Epithelial cell of alveolus of lung (primary cell): ENCODE data around the gene NTF4. TPM values are rescaled to one million over a fixed set of nuclear protein-coding genes. Genes with fewer than 3 reads are reported as not detected.

Source experiments
- total RNA-seq: library from RNA; depleted of rRNA; stranded (reverse); fragments of >200 nt; gene quantifications from 2 replicates; pipeline ENCODE4 v1.2.1, GENCODE V29; 2015

The NTF4 gene
- total RNA-seq, result not detected in 2 replicates

DNA sequence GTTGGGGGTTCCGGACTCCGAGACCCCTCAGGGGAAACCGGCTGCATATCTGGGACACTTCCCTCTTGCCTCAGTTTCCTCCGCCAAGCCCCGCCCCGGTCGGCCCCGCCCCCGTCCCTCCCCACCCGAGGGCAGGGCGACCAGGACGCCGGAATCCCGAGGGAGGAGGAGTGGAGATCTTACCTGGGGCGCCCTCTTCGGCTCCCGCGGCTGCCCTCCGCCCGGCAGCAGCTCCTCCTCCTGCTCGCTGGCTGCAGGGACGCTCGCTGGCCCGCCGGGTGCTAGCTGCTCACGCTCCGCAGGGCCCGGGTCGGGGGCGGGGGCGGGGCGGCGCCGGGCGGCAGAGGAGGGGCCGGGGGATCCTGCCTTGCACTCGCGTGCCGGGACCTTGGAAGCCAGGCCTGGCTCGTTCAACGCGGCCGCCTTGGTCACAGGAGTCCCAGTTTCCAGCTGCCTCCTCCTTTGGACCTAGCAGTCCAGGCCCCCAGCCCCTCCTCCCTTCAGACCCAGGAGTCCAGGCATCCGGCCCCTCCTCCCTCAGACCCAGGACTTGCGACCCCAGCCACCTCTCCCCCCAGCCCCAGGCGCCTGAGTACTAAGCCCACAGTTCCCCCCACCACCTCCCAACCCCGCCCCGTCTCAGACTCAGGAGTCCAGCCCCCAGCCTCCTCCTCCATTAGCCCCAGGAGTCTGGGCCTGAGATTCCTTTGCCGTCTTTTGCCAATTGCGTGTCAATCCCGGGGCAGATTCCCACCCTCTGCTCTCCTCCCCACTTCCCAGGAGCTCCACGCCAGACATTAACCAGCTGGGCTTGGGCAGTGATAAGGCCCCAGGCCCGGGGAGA is at the start of gene NTF4:
NTF4 (minus strand) TSS at position 51 of the 844 bp plus-strand sequence. CDS start 2,821 bp downstream, outside the sequence.

DNA sequence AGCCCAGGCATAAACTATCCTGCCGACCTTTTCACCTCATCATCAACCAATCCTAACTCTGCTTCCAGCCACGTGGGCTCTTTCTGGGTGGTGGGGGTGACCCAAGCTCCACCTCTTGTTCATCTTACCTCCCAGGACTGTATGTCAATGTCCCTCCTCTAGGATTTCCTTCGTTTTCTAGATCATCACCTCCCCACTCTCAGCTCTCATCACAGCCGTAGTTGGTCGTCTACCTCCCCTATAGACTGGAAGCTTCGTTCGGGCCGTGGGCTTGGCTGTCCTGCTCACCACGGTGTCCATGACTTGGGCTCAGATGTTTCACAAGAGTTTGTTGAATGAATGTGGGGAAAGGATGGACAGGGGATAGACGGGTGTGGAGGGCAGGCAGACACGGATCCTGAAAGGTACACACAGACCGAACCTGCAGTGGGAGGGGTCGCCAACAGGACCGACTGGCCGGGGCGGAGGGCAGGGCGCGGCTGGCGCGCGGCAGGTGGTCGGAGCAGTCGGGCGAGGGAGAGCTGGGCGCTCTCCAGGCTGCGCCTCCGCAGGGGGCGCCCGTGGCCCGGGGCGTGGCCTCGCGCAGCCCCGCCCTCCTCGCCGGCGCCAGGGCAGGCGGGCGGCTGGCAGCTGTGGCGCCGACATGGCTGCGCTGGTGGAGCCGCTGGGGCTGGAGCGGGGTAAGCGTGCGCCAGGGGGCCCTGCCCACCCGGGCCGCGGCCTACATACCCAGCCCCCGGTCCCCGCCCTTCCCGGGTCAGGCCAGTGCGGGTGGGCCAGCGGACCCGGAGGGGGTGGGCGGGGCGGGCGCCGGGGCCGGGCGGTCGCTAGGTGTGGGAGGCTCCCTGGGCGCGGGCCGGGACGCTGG is 49.4 kb upstream of the NTF4 start, which contains the start of gene LIN7B:
LIN7B (plus strand) TSS at position 609 of the 868 bp plus-strand sequence; CDS start at position 644, 35 bp downstream.

DNA sequence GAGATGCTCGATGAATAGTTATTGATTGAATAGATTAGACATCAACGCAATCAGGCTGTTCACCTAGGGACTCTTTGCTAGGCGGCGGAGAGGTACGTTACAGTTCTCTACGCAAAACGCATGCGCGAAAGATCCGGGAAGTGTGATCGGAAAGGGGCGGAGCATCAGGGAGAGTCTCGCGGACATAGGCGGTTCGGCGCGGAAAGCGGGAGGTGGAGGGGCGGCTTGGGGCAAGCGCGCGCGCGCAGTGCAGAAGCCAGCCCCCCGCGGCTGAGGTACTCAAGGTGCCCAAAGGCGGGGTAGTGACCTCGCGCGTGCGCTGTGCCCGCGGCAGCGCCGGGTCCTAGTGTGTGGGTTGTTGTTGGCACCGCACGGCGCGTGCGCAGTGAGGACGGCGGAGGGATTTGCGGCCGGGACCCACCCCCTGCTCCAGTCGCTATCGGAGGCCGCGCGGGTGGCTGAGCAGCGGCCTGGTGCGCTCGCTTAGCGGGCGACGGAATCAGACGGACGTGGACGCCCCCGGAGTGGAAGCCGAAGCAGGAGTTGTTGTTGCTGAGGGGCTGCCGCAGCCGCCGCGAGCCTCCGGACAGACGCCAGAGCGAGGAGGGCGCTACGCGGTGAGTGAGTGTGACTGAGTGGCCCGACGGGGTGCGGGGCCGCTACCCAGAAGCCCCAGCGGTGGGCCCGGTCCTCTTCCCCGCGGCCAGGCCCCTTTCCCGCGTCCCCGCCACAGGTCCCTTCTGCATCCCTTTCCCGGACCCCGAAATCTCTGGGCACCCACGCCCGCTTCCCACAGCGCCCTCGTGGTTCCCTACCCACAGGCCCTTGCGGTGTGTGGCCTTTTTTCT is 20.6 kb upstream of the NTF4 start, which contains the start of gene SNRNP70:
SNRNP70 (plus strand) TSS at position 432 of the 848 bp plus-strand sequence. CDS start 964 bp downstream, outside the sequence.

DNA sequence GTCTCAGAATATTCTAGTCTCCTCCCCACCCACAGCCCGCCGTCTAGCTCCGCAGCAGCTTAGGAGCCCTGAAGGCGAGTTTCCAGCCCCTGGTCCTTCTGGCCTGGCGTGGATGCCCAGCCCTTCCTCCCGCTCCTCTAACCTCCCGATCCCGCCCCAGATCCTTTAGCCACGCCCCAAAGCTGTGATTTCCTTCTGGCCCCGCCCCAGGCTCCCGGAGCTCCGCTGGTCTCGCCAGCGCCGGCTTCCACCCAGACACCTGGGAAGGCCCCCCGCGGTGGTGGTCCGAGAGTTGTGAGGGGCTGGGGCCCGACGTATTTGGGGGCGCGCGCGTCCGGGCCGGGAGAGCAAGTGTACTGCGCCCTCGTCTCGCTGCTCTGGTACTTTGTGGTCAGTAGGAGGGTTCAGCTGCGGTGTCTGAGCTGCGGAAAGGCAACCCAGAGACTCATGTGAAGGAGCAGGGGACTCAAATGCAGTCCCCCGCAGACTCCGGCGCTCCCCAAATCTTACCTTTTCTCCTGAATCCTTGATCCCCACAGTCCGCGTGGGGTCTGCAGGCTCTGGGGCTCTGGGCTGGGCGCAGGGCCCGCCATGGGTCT is 6.9 kb downstream of the NTF4 start, which contains the start of gene CGB7:
CGB7 (minus strand) TSS at position 114 of the 599 bp plus-strand sequence. CDS start 2,374 bp downstream, outside the sequence.

GRCh38 chr19:49049011-49049410 is 15.6 kb downstream of the NTF4 start, which contains the start of gene CGB8:
CGB8 (minus strand) TSS chr19:49049111; CDS start chr19:49048739, 372 bp downstream.

DNA sequence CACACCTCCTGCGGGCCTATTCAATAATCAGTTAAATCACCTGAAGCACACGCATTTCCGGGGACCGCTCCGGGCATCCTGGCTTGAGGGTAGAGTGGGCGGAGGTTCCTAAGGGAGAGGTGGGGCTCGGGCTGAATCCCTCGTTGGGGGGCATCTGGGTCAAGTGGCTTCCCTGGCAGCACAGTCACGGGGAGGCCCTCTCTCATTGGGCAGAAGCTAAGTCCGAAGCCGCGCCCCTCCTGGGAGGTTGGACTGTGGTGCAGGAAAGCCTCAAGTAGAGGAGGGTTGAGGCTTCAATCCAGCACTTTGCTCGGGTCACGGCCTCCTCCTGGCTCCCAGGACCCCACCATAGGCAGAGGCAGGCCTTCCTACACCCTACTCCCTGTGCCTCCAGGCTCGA is 21.1 kb downstream of the NTF4 start, which contains the start of gene CGB5:
CGB5 (plus strand) TSS at position 301 of the 400 bp plus-strand sequence. CDS start 362 bp downstream, outside the sequence.

GRCh38 chr19:49036815-49037214 is 27.8 kb downstream of the NTF4 start, which contains the start of gene CGB1:
CGB1 (minus strand) TSS chr19:49036895; CDS start chr19:49036711, 184 bp downstream.

DNA sequence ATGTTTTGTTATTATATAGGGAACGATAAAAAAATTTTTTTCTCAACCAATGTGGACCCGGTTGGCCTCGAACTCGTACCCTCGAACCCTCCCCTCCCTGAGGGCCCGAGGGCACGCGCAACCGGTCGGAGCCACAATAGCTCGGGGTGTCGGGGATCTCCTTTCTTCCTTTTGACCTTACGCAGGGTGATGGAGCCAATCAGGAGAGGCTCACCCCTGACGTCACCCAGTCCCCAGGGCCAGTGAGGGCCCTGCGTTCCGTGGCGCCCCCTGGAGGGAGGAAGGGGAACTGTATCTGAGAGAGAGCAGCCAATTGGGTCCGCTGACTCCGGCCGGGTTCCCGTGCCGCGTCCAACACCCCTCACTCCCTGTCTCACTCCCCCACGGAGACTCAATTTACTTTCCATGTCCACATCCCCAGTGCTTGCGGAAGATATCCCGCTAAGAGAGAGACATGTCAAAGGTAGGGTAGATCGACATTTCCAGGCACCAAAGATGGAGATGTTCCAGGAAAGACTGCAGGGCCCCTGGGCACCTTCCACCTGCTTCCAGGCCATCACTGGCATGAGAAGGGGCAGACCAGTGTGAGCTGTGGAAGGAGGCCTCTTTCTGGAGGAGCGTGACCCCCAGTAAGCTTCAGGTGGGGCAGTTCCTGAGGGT is 32.8 kb downstream of the NTF4 start, which contains the start of gene CGB2:
CGB2 (plus strand) TSS at position 249 of the 660 bp plus-strand sequence; CDS start at position 455, 206 bp downstream.

DNA sequence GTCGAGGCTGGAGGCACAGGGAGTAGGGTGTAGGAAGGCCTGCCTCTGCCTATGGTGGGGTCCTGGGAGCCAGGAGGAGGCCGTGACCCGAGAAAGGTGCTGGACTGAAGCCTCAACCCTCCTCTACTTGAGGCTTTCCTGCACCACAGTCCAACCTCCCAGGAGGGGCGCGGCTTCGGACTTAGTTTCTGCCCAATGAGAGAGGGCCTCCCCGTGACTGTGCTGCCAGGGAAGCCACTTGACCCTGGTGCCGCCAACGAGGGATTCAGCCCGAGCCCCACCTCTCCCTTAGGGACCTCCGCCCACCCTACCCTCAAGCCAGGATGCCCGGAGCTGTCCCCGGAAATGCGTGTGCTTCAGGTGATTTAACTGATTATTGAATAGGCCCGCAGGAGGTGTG is 40.4 kb downstream of the NTF4 start, which contains the start of gene CGB3:
CGB3 (minus strand) TSS at position 101 of the 400 bp plus-strand sequence. CDS start 362 bp downstream, outside the sequence.

DNA sequence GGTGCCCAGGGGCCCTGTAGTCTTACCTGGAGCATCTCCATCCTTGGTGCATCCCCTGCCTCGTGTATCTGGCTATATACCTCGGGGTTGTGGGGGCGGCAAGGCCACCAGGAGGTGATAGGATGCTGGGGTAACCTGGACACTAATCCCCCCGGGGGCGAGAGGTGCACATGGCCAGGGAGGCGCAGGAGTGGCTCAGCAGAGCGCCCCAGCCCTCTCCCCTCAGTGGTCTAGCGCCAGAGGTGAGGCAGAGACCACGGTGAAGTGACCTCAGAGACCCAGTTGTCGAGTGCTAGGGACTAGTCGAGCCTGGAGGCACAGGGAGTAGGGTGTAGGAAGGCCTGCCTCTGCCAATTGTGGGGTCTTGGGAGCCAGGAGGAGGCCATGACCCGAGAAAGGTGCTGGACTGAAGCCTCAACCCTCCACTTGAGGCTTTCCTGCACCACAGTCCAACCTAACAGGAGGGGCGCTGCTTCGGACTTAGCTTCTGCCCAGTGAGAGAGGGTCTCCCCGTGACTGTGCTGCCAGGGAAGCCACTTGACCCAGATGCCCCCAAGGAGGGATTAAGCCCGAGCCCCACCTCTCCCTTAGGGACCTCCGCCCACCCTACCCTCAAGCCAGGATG is 47.5 kb downstream of the NTF4 start, which contains the start of gene LHB:
LHB (minus strand) TSS at position 51 of the 625 bp plus-strand sequence; CDS start at position 41, 10 bp downstream.

Other genes starting within 250 kb of the NTF4 start
- gene HSD17B14, start 228.3 kb downstream of the NTF4 start, total RNA-seq, result 4.0 and 4.6 TPM in 2 replicates
- 18.4 and 23.8 TPM in 2 replicates for gene PLEKHA4, start 196.2 kb downstream of the NTF4 start, total RNA-seq
- gene PPP1R15A, start 192.4 kb downstream of the NTF4 start, total RNA-seq, result 34.5 and 39.9 TPM in 2 replicates
- gene TULP2, start 166.1 kb downstream of the NTF4 start, total RNA-seq, result not detected in 2 replicates
- gene NUCB1, start 164.5 kb downstream of the NTF4 start, total RNA-seq, result 337 and 467 TPM in 2 replicates
- gene DHDH, start 131.1 kb downstream of the NTF4 start, total RNA-seq, result 0.16 TPM in 1 of 2 replicates, not detected in the other
- 111 and 161 TPM in 2 replicates for gene BAX, start 109.9 kb downstream of the NTF4 start, total RNA-seq
- 4,137 and 8,306 TPM in 2 replicates for gene FTL, start 99.5 kb downstream of the NTF4 start, total RNA-seq
- gene GYS1, start 71.5 kb downstream of the NTF4 start, total RNA-seq, result 47.3 and 78.4 TPM in 2 replicates
- gene RUVBL2, start 70.9 kb downstream of the NTF4 start, total RNA-seq, result 111 and 241 TPM in 2 replicates
- gene LHB, start 47.7 kb downstream of the NTF4 start, total RNA-seq, result 0.52 and 1.2 TPM in 2 replicates
- 1.3 TPM in 1 of 2 replicates, not detected in the other for gene CGB3, start 40.5 kb downstream of the NTF4 start, total RNA-seq
- not detected in 2 replicates for gene CGB2, start 32.9 kb downstream of the NTF4 start, total RNA-seq
- gene CGB1, start 27.9 kb downstream of the NTF4 start, total RNA-seq, result not detected in 2 replicates
- gene CGB5, start 21.0 kb downstream of the NTF4 start, total RNA-seq, result 12.3 TPM in 1 of 2 replicates, not detected in the other
- gene CGB8, start 15.7 kb downstream of the NTF4 start, total RNA-seq, result 0.91 TPM in 1 of 2 replicates, not detected in the other
- 0.40 and 2.7 TPM in 2 replicates for gene CGB7, start 7.1 kb downstream of the NTF4 start, total RNA-seq
- gene KCNA7, start 7.9 kb upstream of the NTF4 start, total RNA-seq, result not detected in 2 replicates
- 119 and 145 TPM in 2 replicates for gene SNRNP70, start 20.6 kb upstream of the NTF4 start, total RNA-seq
- 3.1 and 7.0 TPM in 2 replicates for gene LIN7B, start 49.6 kb upstream of the NTF4 start, total RNA-seq
- gene C19orf73, start 54.3 kb upstream of the NTF4 start, total RNA-seq, result 0.32 and 4.8 TPM in 2 replicates
- gene PPFIA3, start 54.7 kb upstream of the NTF4 start, total RNA-seq, result 2.1 and 8.9 TPM in 2 replicates
- 0.32 TPM in 1 of 2 replicates, not detected in the other for gene HRC, start 90.6 kb upstream of the NTF4 start, total RNA-seq
- gene TRPM4, start 93.0 kb upstream of the NTF4 start, total RNA-seq, result 12.0 and 12.8 TPM in 2 replicates